IPS-20b (cell line): ENCODE measurements around the gene LRRC2.

Source experiments
- H3K27ac ChIP-seq: one replicate; pipeline ENCODE4 v1.5.1; 2013; ENCODE audit warnings: low read length
- H3K27me3 ChIP-seq: 2 replicates; pipeline ENCODE4 v1.6.1; 2013; ENCODE audit warnings: mild to moderate bottlenecking, low read length, inconsistent platforms; ENCODE audit not compliant: insufficient read depth
- H3K36me3 ChIP-seq: 2 replicates; pipeline ENCODE4 v1.6.1; 2013; ENCODE audit warnings: low read depth, mild to moderate bottlenecking, inconsistent platforms, low read length, moderate library complexity; ENCODE audit not compliant: insufficient read depth
- H3K4me1 ChIP-seq: 2 replicates; pipeline ENCODE4 v1.6.1; 2013; ENCODE audit warnings: mild to moderate bottlenecking, control low read depth, inconsistent platforms, low read length, moderate library complexity; ENCODE audit not compliant: insufficient read depth
- H3K4me3 ChIP-seq: 2 replicates; pipeline ENCODE4 v1.5.1; 2013; ENCODE audit warnings: mild to moderate bottlenecking, low read length, inconsistent platforms
- H3K9ac ChIP-seq: 2 replicates; pipeline ENCODE4 v1.6.1; 2013; ENCODE audit warnings: low read depth, mild to moderate bottlenecking, inconsistent platforms, low read length, moderate library complexity
- H3K9me3 ChIP-seq: 2 replicates; pipeline ENCODE4 v1.6.1; 2013; ENCODE audit warnings: mild to moderate bottlenecking, low read depth, low read length, inconsistent platforms; ENCODE audit not compliant: insufficient read depth

LRRC2 gene

GRCh38 chr3:46519952-46520351, 46.1 kb downstream of the LRRC2 start:
- H3K9ac ChIP-seq: no peak overlapping the region

GRCh38 chr3:46517784-46518181, 48.3 kb downstream of the LRRC2 start:
- no peak overlapping the region for H3K27ac ChIP-seq
- H3K36me3 ChIP-seq: no peaks in the 10 kb centered on the region
- H3K9me3 ChIP-seq: no peaks in the 10 kb centered on the region

More at GRCh38 chr3:46519952-46520351, 46.1 kb downstream of the LRRC2 start:
- no peaks in the 10 kb centered on the region for H3K9me3 ChIP-seq
- H3K27ac ChIP-seq: no peak overlapping the region
- H3K4me3 ChIP-seq: no peak overlapping the region
- no peaks in the 10 kb centered on the region for H3K36me3 ChIP-seq
- no peaks in the 10 kb centered on the region for H3K4me1 ChIP-seq
- no peaks in the 10 kb centered on the region for H3K27me3 ChIP-seq

GRCh38 chr3:46517016-46517783, 48.9 kb downstream of the LRRC2 start:
- Histone ChIP-seq H3K9me3 (no peaks in the 10 kb centered on the region), H3K9ac (no peak overlapping the region), H3K36me3 (no peaks in the 10 kb centered on the region), H3K4me1 (no peaks in the 10 kb centered on the region), H3K4me3 (no peak overlapping the region), H3K27me3 (no peaks in the 10 kb centered on the region), H3K27ac (no peak overlapping the region)

More at GRCh38 chr3:46517784-46518181, 48.3 kb downstream of the LRRC2 start:
- Histone ChIP-seq H3K4me1 (no peaks in the 10 kb centered on the region), H3K4me3 (no peak overlapping the region), H3K27me3 (no peaks in the 10 kb centered on the region), H3K9ac (no peak overlapping the region)

GRCh38 chr3:46516521-46516920, 49.6 kb downstream of the LRRC2 start:
- Histone ChIP-seq H3K27ac (no peak overlapping the region), H3K4me3 (no peak overlapping the region), H3K9ac (no peak overlapping the region), H3K36me3 (no peaks in the 10 kb centered on the region), H3K27me3 (no peaks in the 10 kb centered on the region), H3K4me1 (no peaks in the 10 kb centered on the region), H3K9me3 (no peaks in the 10 kb centered on the region)

- Histone ChIP-seq H3K27ac (no peak overlapping the region), H3K4me3 (no peak overlapping the region), H3K4me1 (peaks cover 6% of the 10 kb centered on the region), H3K27me3 (no peaks in the 10 kb centered on the region), H3K36me3 (no peaks in the 10 kb centered on the region), H3K9ac (no peak overlapping the region), H3K9me3 (no peaks in the 10 kb centered on the region)
These were observed 53.8 kb downstream of the LRRC2 start for GRCh38 chr3:46512191-46512749.

GRCh38 chr3:46509661-46510187, 56.4 kb downstream of the LRRC2 start:
- Histone ChIP-seq H3K4me1 (peaks cover 12% of the 10 kb centered on the region), H3K4me3 (no peak overlapping the region), H3K9ac (no peak overlapping the region), H3K27ac (no peak overlapping the region), H3K36me3 (no peaks in the 10 kb centered on the region), H3K27me3 (no peaks in the 10 kb centered on the region), H3K9me3 (no peaks in the 10 kb centered on the region)

- H3K9me3 ChIP-seq: no peaks in the 10 kb centered on the region
- no peaks in the 10 kb centered on the region for H3K27me3 ChIP-seq
- no peak overlapping the region for H3K4me3 ChIP-seq
- no peaks in the 10 kb centered on the region for H3K36me3 ChIP-seq
- peaks cover 12% of the 10 kb centered on the region for H3K4me1 ChIP-seq
- no peak overlapping the region for H3K27ac ChIP-seq
- H3K9ac ChIP-seq: no peak overlapping the region
These were observed 57.1 kb downstream of the LRRC2 start for GRCh38 chr3:46508850-46509591.

GRCh38 chr3:46506526-46506925, 59.6 kb downstream of the LRRC2 start:
- Histone ChIP-seq H3K36me3 (no peaks in the 10 kb centered on the region), H3K9ac (no peak overlapping the region), H3K4me3 (no peak overlapping the region), H3K27ac (no peak overlapping the region), H3K4me1 (peaks cover 12% of the 10 kb centered on the region), H3K27me3 (no peaks in the 10 kb centered on the region), H3K9me3 (no peaks in the 10 kb centered on the region)

- Histone ChIP-seq H3K4me3 (no peak overlapping the region), H3K4me1 (peaks cover 12% of the 10 kb centered on the region), H3K27ac (no peak overlapping the region), H3K9ac (no peak overlapping the region), H3K9me3 (no peaks in the 10 kb centered on the region), H3K27me3 (no peaks in the 10 kb centered on the region), H3K36me3 (no peaks in the 10 kb centered on the region)
These were observed 60.1 kb downstream of the LRRC2 start for GRCh38 chr3:46505953-46506352.

- Histone ChIP-seq H3K4me1 (peaks cover 12% of the 10 kb centered on the region), H3K27ac (no peak overlapping the region), H3K4me3 (no peak overlapping the region), H3K9me3 (no peaks in the 10 kb centered on the region), H3K9ac (no peak overlapping the region), H3K27me3 (no peaks in the 10 kb centered on the region), H3K36me3 (no peaks in the 10 kb centered on the region)
These were observed 61.3 kb downstream of the LRRC2 start for GRCh38 chr3:46504789-46505188.

- H3K36me3 ChIP-seq: no peaks in the 10 kb centered on the region
- no peaks in the 10 kb centered on the region for H3K9me3 ChIP-seq
- H3K4me3 ChIP-seq: no peak overlapping the region
- H3K4me1 ChIP-seq: peaks cover 12% of the 10 kb centered on the region
- no peak overlapping the region for H3K9ac ChIP-seq
- H3K27ac ChIP-seq: no peak overlapping the region
- H3K27me3 ChIP-seq: no peaks in the 10 kb centered on the region
These were observed 62.8 kb downstream of the LRRC2 start for GRCh38 chr3:46503200-46503874.
